Neural progenitor cell (in vitro differentiated cells): ENCODE data around the gene METTL25B.

Source experiments
- EZH2 ChIP-seq: fragments of 200-600 bp; sonication (generic); IDR thresholded peaks from 2 replicates; pipeline ENCODE4 v1.6.1; 2017; ENCODE audit warnings: antibody characterized with exemption, mild to moderate bottlenecking, moderate library complexity
- TF ChIP-seq, protein P1 (sequence below): fragments of 200-600 bp; sonication (generic); IDR thresholded peaks from 2 replicates; pipeline ENCODE4 v1.5.1; 2017; ENCODE audit warnings: antibody characterized with exemption, mild to moderate bottlenecking

DNA sequence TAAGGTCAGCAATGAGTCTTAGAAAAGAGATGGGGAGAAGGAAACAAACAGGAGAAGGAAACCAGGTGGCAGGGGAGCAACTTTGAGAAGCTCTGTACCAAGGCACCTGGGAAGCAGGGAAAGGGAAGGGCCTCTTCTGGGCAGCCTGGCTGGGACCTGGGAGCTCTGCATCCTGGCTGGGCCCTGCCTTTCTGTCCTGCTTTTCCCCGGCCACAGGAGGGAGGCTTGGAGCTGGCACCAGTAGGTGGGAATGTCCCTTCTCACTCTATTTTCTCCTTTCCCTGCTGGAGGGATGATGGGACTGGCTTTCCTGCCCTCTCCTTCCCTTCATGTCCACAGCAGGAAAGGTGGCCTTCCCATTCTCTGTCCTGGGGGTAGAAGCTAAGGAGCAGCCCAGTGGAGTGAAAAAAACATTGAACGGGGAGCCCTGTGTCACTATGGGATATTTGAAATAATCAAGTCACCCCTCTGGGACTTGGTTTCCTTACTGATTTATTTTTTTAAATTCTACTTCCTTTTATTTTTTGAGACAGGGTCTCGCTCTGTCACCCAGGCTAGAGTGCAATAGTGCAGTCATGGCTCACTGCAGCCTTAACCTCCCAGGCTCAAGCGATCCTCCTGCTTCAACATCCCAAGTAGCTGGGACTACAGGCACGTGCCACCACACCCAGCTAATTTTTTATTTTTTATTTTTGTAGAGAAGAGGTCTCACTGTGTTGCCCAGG is 45.9 kb upstream of the METTL25B start:
- TF ChIP-seq, protein P1, sequence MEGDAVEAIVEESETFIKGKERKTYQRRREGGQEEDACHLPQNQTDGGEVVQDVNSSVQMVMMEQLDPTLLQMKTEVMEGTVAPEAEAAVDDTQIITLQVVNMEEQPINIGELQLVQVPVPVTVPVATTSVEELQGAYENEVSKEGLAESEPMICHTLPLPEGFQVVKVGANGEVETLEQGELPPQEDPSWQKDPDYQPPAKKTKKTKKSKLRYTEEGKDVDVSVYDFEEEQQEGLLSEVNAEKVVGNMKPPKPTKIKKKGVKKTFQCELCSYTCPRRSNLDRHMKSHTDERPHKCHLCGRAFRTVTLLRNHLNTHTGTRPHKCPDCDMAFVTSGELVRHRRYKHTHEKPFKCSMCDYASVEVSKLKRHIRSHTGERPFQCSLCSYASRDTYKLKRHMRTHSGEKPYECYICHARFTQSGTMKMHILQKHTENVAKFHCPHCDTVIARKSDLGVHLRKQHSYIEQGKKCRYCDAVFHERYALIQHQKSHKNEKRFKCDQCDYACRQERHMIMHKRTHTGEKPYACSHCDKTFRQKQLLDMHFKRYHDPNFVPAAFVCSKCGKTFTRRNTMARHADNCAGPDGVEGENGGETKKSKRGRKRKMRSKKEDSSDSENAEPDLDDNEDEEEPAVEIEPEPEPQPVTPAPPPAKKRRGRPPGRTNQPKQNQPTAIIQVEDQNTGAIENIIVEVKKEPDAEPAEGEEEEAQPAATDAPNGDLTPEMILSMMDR, result peak; percentile 23
- no peak for TF ChIP-seq EZH2
